OCI-M2 (cell line): ENCODE measurements around the gene PNPLA2.

Experiments used
- DNase-seq: peaks from one replicate; lab custom pipeline; 2025; ENCODE audit not compliant: unreplicated experiment; lab: John Stamatoyannopoulos, UW

PNPLA2 gene

GRCh38 chr11:842370-843002 is 23.8 kb downstream of the PNPLA2 start, which contains the start of the genes POLR2L and TSPAN4:
Gene POLR2L, minus strand, starts transcription at chr11:842529. Its CDS starts 21 bp downstream, at chr11:842508.
Gene TSPAN4, plus strand, starts transcription at chr11:842852. Its CDS starts 7,453 bp downstream, at chr11:850305.
- peak; percentile 38 for DNase-seq

- DNase-seq: no peak
Observed at GRCh38 chr11:843086-843734, 24.5 kb downstream of the PNPLA2 start.

- DNase-seq: no peak
Observed at GRCh38 chr11:843818-844692, 25.3 kb downstream of the PNPLA2 start.

- DNase-seq: no peak
Observed at GRCh38 chr11:844693-845644, 26.3 kb downstream of the PNPLA2 start.

GRCh38 chr11:845872-846495 is 27.3 kb downstream of the PNPLA2 start:
- no peak for DNase-seq

- DNase-seq: no peak
Observed at GRCh38 chr11:846496-847098, 27.9 kb downstream of the PNPLA2 start.

- DNase-seq: no peak
Observed at GRCh38 chr11:847876-848275, 29.2 kb downstream of the PNPLA2 start.

GRCh38 chr11:848380-848931 is 29.7 kb downstream of the PNPLA2 start:
- DNase-seq: no peak

- no peak for DNase-seq
Observed at GRCh38 chr11:849104-849824, 30.6 kb downstream of the PNPLA2 start.

- DNase-seq: no peak
Observed at GRCh38 chr11:849951-850774, 31.4 kb downstream of the PNPLA2 start.

- DNase-seq: no peak
Observed at GRCh38 chr11:850775-851763, 32.4 kb downstream of the PNPLA2 start.

GRCh38 chr11:852762-853161 is 34.0 kb downstream of the PNPLA2 start:
- no peak for DNase-seq

- DNase-seq: no peak
Observed at GRCh38 chr11:853682-854448, 35.2 kb downstream of the PNPLA2 start.

GRCh38 chr11:854601-855329 is 36.1 kb downstream of the PNPLA2 start:
- DNase-seq: no peak

GRCh38 chr11:855330-855674 is 36.6 kb downstream of the PNPLA2 start:
- DNase-seq: no peak
